Measurements from ENCODE around the gene NEK8. TPM values are rescaled to one million over a fixed set of nuclear protein-coding genes. Genes with fewer than 3 reads are reported as not detected.

Gene NEK8
- total RNA-seq, 2 donors from 2014 or later: 6.9 to 10.9 TPM

DNA sequence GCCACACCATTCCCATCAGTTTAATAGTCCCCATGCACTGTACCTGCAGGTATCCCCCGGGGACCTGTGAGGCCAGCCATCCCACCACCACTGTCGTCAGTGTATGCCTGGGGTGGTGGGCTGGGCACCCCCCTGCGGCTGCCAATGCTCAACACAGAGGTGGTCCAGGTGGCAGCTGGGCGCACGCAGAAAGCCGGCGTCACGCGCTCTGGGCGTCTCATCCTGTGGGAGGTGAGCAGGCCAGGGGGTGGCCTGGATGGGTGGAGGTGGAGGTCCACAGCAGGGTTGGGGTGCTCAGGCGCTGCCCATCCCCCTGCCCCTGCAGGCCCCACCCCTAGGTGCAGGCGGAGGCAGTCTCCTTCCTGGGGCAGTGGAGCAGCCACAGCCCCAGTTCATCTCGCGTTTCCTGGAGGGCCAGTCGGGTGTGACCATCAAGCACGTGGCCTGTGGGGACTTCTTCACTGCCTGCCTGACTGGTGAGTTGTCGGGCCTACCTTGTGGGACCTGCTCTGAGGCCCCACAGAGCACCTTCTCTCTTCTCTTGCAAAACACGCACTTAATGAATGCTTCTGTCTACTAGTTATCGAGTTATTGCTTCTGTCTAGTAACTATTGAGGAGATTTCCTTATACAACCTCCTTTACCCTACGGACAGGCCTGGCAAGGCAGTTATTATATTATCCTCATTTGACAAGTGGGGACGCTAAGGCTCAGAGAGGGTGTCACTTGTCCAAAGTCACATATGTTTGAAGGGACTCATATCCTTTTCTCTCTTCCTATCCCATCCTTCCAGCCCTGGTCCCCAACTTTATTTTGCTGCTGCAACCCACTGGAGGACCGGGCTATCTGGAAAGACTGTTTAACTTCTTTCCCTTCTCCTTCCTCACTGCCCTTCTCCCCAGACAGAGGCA, 9.4 kb downstream of the NEK8 start:
- Mint-ChIP-seq H3K9me3 (peaks cover 0 to 1% of the 10 kb centered on the region in 2 donors), H3K27ac (no peak overlapping the region), H3K4me1 (ENCODE audit: low read depth) (peaks cover 58% of the 10 kb centered on the region), H3K27me3 (ENCODE audit: low read depth) (no peaks in the 10 kb centered on the region), H3K36me3 (ENCODE audit: insufficient read depth in 2 of 2) (peaks cover 4 to 19% of the 10 kb centered on the region in 2 donors), H3K4me3 (peak overlapping the region; percentile 61 to 79)
- ATAC-seq (replicated peaks in 1 of 2): peak in 1 of 2 donors; percentile 2
- no peak for DNase-seq

DNA sequence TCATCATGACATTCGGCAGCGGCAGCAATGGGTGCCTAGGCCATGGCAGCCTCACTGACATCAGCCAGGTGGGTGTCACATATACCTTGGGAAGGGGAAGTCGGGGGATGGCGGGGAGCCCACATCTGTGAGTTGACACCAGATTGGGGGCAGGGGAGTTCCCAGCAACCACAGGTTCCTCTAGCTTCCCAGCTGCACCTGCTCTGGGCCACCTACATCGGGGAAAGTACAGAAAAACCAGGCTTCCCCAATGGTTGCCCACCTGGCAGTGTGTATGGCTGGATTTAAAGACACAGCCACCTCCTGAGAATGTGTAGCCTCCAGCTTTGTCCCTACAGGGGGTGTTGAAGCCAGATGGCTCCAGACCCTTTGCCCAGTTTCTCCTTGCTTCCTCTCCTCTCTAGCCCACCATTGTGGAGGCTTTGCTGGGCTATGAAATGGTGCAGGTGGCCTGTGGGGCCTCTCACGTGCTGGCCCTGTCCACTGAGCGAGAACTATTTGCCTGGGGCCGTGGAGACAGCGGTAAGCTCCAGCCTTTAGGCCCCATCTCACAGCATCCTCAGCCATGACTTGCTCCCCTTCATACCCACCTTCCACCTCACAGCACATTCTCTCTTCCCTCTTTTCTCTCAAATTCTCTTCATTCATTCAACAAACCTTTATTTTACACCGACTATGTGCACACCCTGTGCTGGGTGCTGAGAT, 10.2 kb downstream of the NEK8 start:
- Mint-ChIP-seq H3K27ac (peak overlapping the region; percentile 89), H3K4me1 (ENCODE audit: low read depth) (peaks cover 59% of the 10 kb centered on the region), H3K4me3 (peak overlapping the region; percentile 61 to 79), H3K36me3 (ENCODE audit: insufficient read depth in 2 of 2) (peaks cover 4 to 18% of the 10 kb centered on the region in 2 donors), H3K27me3 (ENCODE audit: low read depth) (no peaks in the 10 kb centered on the region), H3K9me3 (peaks cover 0 to 1% of the 10 kb centered on the region in 2 donors)
- ATAC-seq (replicated peaks in 1 of 2) (peak; percentile 37 to 47), DNase-seq (peak; percentile 39 to 53)

DNA sequence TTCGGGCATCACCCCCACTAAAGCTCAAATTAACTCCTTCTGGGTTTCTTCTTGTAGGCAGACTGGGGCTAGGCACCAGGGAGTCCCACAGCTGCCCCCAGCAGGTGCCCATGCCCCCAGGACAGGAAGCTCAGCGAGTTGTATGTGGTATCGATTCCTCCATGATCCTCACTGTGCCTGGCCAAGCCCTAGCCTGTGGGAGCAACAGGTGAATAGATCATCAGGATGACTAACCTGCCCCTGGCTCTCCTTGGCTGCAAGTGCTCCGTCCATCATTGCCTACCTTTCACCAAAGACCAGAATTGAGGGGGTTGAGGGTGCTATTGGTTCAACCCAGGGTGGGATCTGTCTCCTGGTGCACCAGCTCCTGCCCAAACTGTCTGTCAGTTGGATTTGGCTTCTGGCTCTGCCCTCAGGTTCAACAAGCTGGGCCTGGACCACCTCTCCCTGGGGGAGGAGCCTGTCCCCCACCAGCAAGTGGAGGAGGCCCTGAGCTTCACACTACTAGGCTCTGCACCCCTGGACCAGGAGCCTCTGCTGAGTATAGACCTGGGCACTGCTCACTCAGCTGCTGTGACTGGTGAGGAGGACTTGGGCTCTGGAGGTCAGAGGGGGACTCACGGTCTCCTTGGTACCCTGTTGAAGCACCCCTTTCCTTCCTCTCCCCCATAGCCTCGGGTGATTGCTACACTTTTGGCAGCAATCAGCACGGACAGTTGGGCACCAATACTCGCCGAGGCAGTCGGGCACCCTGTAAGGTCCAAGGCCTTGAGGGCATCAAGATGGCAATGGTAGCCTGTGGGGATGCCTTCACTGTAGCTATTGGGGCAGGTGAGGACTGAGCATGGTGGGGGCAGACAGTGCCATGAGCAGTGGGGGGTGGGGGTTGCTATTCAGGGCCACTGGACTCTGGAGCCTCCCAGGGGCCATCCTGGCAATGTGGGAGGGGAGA, 12.1 kb downstream of the NEK8 start:
- no peak for DNase-seq
- Mint-ChIP-seq H3K9me3 (peaks cover 0 to 1% of the 10 kb centered on the region in 2 donors), H3K36me3 (ENCODE audit: insufficient read depth in 2 of 2) (peaks cover 4 to 22% of the 10 kb centered on the region in 2 donors), H3K4me3 (peak overlapping the region in 1 of 2 donors; percentile 27), H3K27me3 (ENCODE audit: low read depth) (no peaks in the 10 kb centered on the region), H3K27ac (no peak overlapping the region), H3K4me1 (ENCODE audit: low read depth) (peaks cover 54% of the 10 kb centered on the region)
- ATAC-seq (replicated peaks in 1 of 2): no peak

DNA sequence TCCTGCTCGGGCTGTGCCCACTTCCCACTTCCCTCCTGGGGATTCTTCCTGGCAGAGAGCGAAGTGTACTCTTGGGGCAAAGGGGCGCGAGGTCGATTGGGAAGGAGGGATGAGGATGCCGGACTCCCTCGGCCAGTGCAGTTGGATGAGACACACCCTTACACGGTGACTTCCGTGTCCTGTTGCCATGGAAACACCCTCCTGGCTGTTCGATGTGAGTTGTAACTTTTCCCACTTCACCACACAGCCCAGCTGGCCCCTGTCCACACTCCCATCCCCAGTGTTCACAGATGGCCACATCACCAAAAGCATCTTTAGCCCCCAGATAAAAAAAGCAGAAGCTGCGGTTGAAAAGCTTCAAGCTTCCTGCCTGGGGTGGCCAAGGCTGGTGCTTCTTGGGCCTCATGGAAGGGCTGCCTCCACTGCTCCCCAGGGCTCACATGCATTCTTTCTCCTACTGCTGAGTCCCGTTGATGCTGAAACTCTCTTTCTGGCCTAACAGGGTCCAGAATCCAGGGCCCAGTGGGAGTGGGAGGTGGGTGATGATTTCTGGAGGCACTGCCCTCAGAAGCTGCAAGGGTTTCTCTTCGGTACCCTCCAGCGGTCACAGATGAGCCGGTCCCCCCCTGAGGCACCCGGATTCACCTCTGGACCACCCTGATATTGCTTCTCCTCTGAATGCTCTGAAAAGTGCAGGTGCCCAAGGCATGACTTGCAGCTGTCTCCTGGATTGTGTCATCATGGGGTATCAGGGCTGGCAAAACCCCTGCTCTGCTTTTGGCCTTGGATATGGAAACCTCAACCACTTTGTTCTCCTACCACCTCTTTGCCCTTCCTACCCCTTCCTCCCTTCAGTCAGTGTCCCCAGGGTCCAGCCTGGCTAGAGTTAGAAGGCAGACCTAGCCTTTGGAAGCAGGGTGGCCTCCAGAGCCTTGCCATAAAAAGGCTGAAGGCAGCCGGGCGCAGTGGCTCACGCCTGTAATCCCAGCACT, 13.1 kb downstream of the NEK8 start:
- peaks cover 0 to 1% of the 10 kb centered on the region in 2 donors for H3K9me3 Mint-ChIP-seq
- H3K27ac Mint-ChIP-seq: no peak overlapping the region
- H3K4me1 Mint-ChIP-seq (ENCODE audit: low read depth): peaks cover 64% of the 10 kb centered on the region
- peaks cover 4 to 22% of the 10 kb centered on the region in 2 donors for H3K36me3 Mint-ChIP-seq (ENCODE audit: insufficient read depth in 2 of 2)
- DNase-seq: no peak
- H3K4me3 Mint-ChIP-seq: peak overlapping the region in 1 of 2 donors; percentile 86
- no peaks in the 10 kb centered on the region for H3K27me3 Mint-ChIP-seq (ENCODE audit: low read depth)
- ATAC-seq (replicated peaks in 1 of 2): no peak

DNA sequence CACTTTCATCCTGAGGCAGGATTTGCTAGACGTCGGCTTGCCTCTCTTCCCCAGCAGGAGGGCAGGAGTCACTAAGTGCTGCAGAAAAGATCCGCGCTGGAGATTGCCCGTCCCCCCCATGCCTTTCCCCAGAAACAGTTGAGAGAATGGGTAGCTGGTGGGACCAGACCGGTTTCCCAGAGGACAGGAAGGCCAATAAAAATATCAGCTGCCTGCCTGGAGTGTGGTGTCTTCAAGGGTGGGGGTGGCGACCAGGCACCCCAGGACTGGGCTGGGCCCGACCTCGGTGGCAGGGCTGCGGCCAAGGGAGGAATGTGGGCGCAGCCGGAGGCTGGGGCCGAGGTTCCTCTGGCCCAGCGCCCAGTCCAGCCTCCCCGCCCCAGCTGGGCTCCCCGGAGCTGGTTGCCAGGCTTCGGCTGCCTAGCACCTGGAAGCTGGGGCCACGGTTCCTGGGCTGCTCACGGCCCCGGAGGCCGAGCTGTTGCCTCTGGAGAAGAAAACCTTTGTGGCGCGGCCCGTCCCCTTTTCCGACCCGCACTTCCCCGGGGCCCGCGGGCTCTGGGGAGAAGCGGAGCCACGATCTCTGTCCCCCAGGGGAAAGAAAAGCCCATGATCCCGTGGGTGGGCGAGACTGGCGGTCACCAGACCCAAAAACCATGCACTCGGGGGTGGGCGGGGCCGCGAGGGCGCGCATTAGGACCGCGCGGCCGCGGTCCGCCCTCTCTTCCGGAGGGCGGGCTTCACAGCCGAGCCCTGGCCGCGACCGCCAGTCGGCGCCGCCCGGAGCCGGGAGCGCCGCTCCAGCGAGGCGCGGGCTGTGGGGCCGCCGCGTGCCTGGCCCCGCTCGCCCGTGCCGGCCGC, 14.9 kb downstream of the NEK8 start, which contains the start of gene TRAF4:
TRAF4 (plus strand) TSS at position 769 of the 861 bp plus-strand sequence. CDS start 102 bp downstream, outside the sequence.
- peak; percentile 87 to 90 for ATAC-seq (replicated peaks in 1 of 2)
- peaks cover 0 to 1% of the 10 kb centered on the region in 2 donors for H3K9me3 Mint-ChIP-seq
- DNase-seq: peak; percentile 84 to 86
- peaks cover 77% of the 10 kb centered on the region for H3K4me1 Mint-ChIP-seq (ENCODE audit: low read depth)
- no peaks in the 10 kb centered on the region for H3K27me3 Mint-ChIP-seq (ENCODE audit: low read depth)
- peak within 1 kb of the TSS; percentile 91 for H3K27ac Mint-ChIP-seq
- peaks cover 4 to 18% of the 10 kb centered on the region in 2 donors for H3K36me3 Mint-ChIP-seq (ENCODE audit: insufficient read depth in 2 of 2)
- H3K4me3 Mint-ChIP-seq: peak within 1 kb of the TSS; percentile 93

DNA sequence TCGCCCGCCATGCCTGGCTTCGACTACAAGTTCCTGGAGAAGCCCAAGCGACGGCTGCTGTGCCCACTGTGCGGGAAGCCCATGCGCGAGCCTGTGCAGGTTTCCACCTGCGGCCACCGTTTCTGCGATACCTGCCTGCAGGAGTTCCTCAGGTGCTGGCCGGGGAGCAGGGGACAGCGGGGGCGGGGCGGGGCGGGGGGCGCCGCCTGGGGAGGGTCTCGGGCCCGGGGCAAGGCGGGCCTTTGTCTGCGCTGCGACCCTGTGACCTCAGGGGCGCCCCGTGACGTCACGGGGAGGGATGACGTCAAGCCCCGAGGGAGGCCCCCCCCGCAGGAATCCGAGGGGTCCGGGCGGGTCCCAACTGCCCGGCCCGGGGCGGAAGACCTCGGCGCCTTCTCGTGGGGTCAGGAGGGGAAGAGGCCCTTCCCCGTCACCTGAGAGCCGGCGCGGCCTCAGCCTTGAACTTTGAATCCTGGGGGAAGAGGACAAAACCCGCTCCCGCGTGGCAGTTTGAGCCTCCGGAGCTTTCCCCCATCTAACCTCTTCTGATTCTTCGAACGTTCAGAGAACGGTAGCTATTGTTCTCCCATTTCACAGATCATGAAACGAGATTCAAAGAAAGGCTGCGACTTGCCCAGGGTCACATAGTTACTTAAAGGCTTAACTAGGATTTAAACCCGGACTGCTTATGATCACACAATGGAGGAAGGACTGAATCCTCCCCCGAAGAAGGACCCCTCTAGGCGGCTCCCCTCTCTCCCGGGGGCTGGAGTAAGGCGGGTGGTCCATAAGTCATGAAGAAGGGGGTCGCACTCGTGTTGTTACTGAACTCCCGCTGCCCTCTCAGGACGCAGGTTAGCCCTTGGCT, 15.8 kb downstream of the NEK8 start:
- peak overlapping the region; percentile 93 for H3K4me3 Mint-ChIP-seq
- ATAC-seq (replicated peaks in 1 of 2) (peak; percentile 39 to 41), DNase-seq (peak; percentile 49 to 63)
- peaks cover 3 to 17% of the 10 kb centered on the region in 2 donors for H3K36me3 Mint-ChIP-seq (ENCODE audit: insufficient read depth in 2 of 2)
- H3K4me1 Mint-ChIP-seq (ENCODE audit: low read depth): peaks cover 77% of the 10 kb centered on the region
- peaks cover 0 to 1% of the 10 kb centered on the region in 2 donors for H3K9me3 Mint-ChIP-seq
- H3K27me3 Mint-ChIP-seq (ENCODE audit: low read depth): no peaks in the 10 kb centered on the region
- H3K27ac Mint-ChIP-seq: peak overlapping the region; percentile 91

DNA sequence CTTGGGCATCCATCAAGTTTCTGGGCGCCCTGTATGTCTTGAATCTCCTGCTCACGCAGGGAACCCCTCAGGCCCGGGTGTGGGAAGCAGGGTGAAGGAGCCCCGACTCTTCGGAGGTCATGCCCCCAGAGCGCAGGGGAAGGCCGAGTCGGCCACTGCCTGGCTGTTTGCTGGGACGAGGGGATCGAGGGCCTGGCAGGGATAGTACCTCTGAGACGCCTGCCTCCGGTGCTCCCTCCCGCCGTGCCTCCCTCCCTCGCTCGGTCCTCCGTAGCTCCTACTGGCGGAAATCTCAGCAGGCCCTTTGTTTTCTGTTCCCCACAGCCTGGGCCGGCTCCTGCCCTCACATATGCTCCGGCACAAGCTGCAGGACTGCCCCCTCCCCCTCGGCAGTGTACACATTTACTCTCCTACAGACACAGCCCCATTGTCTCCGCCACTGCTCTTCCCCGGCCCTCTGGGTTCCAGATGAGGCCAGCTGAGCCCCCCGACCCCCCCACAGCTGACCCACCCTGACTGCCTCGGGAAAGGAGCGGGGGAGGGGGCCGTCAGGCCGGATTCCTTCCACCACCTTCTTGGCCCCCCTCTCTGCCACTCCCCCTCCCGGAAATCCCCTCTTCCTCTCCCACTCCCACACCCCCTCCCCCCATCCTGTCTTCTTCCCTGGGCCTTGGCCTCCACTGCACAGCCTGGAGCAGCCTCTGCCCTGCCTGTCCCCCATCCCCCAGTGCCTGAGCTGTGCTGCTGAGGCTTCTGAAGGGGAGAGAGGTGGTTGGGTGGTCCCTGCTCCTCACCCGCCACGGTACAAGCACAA, 16.6 kb downstream of the NEK8 start:
- ATAC-seq (replicated peaks in 1 of 2) (no peak), DNase-seq (peak; percentile 31 to 35)
- H3K27me3 Mint-ChIP-seq (ENCODE audit: low read depth): no peaks in the 10 kb centered on the region
- H3K27ac Mint-ChIP-seq: peak overlapping the region; percentile 91
- H3K4me3 Mint-ChIP-seq: peak overlapping the region; percentile 93
- H3K4me1 Mint-ChIP-seq (ENCODE audit: low read depth): peaks cover 74% of the 10 kb centered on the region
- no peaks in the 10 kb centered on the region for H3K9me3 Mint-ChIP-seq
- H3K36me3 Mint-ChIP-seq (ENCODE audit: insufficient read depth in 2 of 2): peaks cover 0 to 12% of the 10 kb centered on the region in 2 donors

DNA sequence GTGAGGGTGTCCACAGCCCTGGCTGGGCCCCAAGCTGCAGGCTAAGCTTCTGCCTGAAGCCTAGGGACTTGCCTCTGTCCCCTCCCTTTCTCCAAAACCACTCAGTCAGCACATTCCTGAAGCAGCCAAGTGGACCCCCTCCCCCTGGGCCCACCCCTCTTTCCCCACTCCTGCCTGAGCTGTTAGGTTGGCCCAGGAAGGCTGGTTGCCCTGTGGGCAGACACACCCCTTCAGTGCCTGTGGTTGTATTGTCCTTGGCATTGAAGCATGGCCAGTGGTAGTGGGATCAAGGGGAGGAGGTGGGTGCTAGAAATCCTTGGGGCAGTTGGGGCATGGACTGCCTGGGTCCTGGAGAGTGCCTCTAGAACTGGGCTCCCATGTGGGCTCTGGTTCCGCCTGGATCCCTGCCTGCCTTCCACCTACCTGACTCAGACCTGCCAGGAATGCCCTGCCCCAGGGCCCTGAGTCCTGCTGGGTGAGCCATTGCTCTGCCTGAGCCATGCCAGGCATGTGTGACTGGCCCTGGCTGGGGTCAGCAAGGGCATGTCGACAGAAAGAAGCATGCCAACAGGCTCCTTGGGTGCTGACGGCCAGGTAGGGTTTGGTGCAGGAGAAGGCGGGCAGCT, 17.3 kb downstream of the NEK8 start:
- ATAC-seq (replicated peaks in 1 of 2) (no peak), DNase-seq (no peak)
- H3K27me3 Mint-ChIP-seq (ENCODE audit: low read depth): no peaks in the 10 kb centered on the region
- H3K9me3 Mint-ChIP-seq: no peaks in the 10 kb centered on the region
- H3K4me1 Mint-ChIP-seq (ENCODE audit: low read depth): peaks cover 70% of the 10 kb centered on the region
- H3K4me3 Mint-ChIP-seq: peak overlapping the region; percentile 93
- no peak overlapping the region for H3K27ac Mint-ChIP-seq
- peaks cover 0 to 14% of the 10 kb centered on the region in 2 donors for H3K36me3 Mint-ChIP-seq (ENCODE audit: insufficient read depth in 2 of 2)

DNA sequence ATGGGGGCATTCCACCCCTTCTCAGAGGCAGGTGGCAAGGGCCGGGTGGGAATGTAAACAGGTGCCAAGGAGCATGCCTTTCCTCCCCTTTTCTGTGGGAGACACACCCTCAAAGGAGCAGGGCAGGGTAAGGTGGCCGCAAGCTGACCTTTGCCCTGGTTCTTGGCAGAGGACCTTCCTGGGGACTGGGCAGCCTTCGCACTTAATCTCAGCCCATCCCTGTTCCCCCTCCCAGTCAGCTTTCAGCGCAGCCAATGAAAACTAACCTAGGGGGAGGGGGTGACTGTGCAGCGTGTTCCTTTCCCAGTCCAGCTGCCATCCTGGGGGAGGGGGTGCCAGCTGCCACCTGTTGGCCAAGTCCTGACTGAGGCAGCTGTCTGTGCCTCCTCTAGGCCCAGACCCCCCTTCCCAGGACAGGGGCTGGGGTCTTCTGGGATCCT, 18.0 kb downstream of the NEK8 start:
- H3K27me3 Mint-ChIP-seq (ENCODE audit: low read depth): no peaks in the 10 kb centered on the region
- DNase-seq: no peak
- no peak for ATAC-seq (replicated peaks in 1 of 2)
- peak overlapping the region; percentile 93 for H3K4me3 Mint-ChIP-seq
- peaks cover 67% of the 10 kb centered on the region for H3K4me1 Mint-ChIP-seq (ENCODE audit: low read depth)
- H3K9me3 Mint-ChIP-seq: no peaks in the 10 kb centered on the region
- H3K36me3 Mint-ChIP-seq (ENCODE audit: insufficient read depth in 2 of 2): peaks cover 0 to 11% of the 10 kb centered on the region in 2 donors
- peak overlapping the region; percentile 46 for H3K27ac Mint-ChIP-seq

Data from activated T-cell treated with anti-CD3 and anti-CD28 coated beads, Interleukin-2, amount 50 U/mL, for 72 hours (primary cell).